ENCODE data around the gene SPATA46.

DNA sequence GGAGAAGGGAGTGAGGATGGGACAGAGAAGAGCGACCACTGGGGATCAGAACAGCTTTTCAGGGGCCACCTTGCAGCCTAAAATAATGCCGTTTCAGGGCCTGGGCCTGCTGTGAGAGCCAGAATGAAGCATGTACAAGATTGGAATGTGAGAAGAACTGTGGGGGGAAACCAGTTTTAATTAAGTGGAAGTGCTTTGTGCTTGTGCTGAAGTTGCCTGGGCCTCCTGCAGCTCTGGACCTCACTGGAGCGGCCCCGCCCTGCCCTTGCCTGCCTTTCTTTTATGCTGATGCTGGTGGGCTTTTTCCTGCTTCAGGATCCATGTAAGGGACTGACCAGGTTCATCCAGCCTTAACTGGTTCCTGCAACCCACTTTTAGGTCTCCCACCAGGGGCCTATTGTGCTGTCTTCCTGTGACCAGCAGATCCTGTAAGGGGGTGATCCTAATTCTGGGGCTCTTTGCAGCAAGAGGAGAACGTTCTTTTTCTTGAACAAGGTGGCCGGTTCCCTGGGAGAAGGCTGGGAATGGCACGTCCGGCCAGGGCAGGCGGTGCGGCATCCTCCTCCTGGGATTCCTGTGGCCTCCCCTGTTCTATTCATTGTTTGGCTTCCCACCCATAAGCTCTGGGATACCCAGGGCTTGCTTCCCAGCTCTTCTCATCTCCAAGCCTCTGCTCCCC is 8.1 kb upstream of the SPATA46 start:
- TF ChIP-seq, protein P1, sequence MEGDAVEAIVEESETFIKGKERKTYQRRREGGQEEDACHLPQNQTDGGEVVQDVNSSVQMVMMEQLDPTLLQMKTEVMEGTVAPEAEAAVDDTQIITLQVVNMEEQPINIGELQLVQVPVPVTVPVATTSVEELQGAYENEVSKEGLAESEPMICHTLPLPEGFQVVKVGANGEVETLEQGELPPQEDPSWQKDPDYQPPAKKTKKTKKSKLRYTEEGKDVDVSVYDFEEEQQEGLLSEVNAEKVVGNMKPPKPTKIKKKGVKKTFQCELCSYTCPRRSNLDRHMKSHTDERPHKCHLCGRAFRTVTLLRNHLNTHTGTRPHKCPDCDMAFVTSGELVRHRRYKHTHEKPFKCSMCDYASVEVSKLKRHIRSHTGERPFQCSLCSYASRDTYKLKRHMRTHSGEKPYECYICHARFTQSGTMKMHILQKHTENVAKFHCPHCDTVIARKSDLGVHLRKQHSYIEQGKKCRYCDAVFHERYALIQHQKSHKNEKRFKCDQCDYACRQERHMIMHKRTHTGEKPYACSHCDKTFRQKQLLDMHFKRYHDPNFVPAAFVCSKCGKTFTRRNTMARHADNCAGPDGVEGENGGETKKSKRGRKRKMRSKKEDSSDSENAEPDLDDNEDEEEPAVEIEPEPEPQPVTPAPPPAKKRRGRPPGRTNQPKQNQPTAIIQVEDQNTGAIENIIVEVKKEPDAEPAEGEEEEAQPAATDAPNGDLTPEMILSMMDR (conservative IDR thresholded peaks at IDR 0.05; ENCODE audit: low read depth in 2 of 2): no peak
- TF ChIP-seq EZH2phosphoT487 (IDR thresholded peaks at IDR 0.05; ENCODE audit: unreplicated experiment): no peak
- TF ChIP-seq EZH2 (IDR thresholded peaks at IDR 0.05; ENCODE audit: low read depth, unreplicated experiment): no peak
- TF ChIP-seq POLR2AphosphoS5 (IDR thresholded peaks at IDR 0.05; ENCODE audit: low read depth): no peak
- TF ChIP-seq, protein P2, sequence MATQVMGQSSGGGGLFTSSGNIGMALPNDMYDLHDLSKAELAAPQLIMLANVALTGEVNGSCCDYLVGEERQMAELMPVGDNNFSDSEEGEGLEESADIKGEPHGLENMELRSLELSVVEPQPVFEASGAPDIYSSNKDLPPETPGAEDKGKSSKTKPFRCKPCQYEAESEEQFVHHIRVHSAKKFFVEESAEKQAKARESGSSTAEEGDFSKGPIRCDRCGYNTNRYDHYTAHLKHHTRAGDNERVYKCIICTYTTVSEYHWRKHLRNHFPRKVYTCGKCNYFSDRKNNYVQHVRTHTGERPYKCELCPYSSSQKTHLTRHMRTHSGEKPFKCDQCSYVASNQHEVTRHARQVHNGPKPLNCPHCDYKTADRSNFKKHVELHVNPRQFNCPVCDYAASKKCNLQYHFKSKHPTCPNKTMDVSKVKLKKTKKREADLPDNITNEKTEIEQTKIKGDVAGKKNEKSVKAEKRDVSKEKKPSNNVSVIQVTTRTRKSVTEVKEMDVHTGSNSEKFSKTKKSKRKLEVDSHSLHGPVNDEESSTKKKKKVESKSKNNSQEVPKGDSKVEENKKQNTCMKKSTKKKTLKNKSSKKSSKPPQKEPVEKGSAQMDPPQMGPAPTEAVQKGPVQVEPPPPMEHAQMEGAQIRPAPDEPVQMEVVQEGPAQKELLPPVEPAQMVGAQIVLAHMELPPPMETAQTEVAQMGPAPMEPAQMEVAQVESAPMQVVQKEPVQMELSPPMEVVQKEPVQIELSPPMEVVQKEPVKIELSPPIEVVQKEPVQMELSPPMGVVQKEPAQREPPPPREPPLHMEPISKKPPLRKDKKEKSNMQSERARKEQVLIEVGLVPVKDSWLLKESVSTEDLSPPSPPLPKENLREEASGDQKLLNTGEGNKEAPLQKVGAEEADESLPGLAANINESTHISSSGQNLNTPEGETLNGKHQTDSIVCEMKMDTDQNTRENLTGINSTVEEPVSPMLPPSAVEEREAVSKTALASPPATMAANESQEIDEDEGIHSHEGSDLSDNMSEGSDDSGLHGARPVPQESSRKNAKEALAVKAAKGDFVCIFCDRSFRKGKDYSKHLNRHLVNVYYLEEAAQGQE (IDR thresholded peaks at IDR 0.05; ENCODE audit: unreplicated experiment): no peak
- TF ChIP-seq JUNB (IDR thresholded peaks at IDR 0.05; ENCODE audit: unreplicated experiment): no peak
